Measurements from ENCODE around the gene OR5M11.
"Not testable (repeated sequence)": the region's sequence is repeated elsewhere in the genome, so short reads cannot be mapped to it uniquely, and the experiment has no call there.

The OR5M11 gene

GRCh38 chr11:56543157-56543556 lies at the start of gene OR5M11:
OR5M11 (minus strand) TSS chr11:56543257; CDS start chr11:56543257, 0 bp downstream.
- no peak for DNase-seq (ENCODE audit: low read depth, low spot score)

GRCh38 chr11:56592088-56592717 lies 49.1 kb upstream of the OR5M11 start:
- not testable (repeated sequence) for DNase-seq (ENCODE audit: low read depth, low spot score)

GRCh38 chr11:56577621-56578020 lies 34.6 kb upstream of the OR5M11 start, which contains the start of gene OR5M10:
OR5M10 (minus strand) TSS chr11:56577721; CDS start chr11:56577721, 0 bp downstream.
- DNase-seq (ENCODE audit: low read depth, low spot score), result no peak

- DNase-seq (ENCODE audit: low read depth, low spot score), result no peak
Measured at GRCh38 chr11:56558574-56558973, 15.5 kb upstream of the OR5M11 start.

GRCh38 chr11:56554691-56555090 lies 11.6 kb upstream of the OR5M11 start:
- DNase-seq (ENCODE audit: low read depth, low spot score), result not testable (repeated sequence)

- no peak for DNase-seq (ENCODE audit: low read depth, low spot score)
Measured at GRCh38 chr11:56545531-56545930, 2.5 kb upstream of the OR5M11 start.

GRCh38 chr11:56543739-56544138 lies 682 bp upstream of the OR5M11 start:
- no peak for DNase-seq (ENCODE audit: low read depth, low spot score)

GRCh38 chr11:56533054-56533740 lies 9.9 kb downstream of the OR5M11 start:
- DNase-seq (ENCODE audit: low read depth, low spot score), result no peak

- no peak for DNase-seq (ENCODE audit: low read depth, low spot score)
Measured at GRCh38 chr11:56531856-56532255, 11.2 kb downstream of the OR5M11 start.

- no peak for DNase-seq (ENCODE audit: low read depth, low spot score)
Measured at GRCh38 chr11:56522008-56522407, 21.0 kb downstream of the OR5M11 start.

- no peak for DNase-seq (ENCODE audit: low read depth, low spot score)
Measured at GRCh38 chr11:56513280-56513679, 29.8 kb downstream of the OR5M11 start.

GRCh38 chr11:56509439-56509838 lies 33.6 kb downstream of the OR5M11 start:
- no peak for DNase-seq (ENCODE audit: low read depth, low spot score)

- no peak for DNase-seq (ENCODE audit: low read depth, low spot score)
Measured at GRCh38 chr11:56497010-56497409, 46.0 kb downstream of the OR5M11 start.

- DNase-seq (ENCODE audit: low read depth, low spot score), result no peak
Measured at GRCh38 chr11:56495117-56495516, 47.9 kb downstream of the OR5M11 start.

Data from iPS DF 19.7 (cell line).